Activated CD4-positive, alpha-beta T cell treated with anti-CD3 and anti-CD28 coated beads for 4 hours (primary cell): ENCODE data around the gene TNS3.

ENCODE experiments used
- DNase-seq, 2 donors: peaks; one replicate each; pipeline ENCODE4 v3.0.0-alpha.2; 2020

TNS3 gene

DNA sequence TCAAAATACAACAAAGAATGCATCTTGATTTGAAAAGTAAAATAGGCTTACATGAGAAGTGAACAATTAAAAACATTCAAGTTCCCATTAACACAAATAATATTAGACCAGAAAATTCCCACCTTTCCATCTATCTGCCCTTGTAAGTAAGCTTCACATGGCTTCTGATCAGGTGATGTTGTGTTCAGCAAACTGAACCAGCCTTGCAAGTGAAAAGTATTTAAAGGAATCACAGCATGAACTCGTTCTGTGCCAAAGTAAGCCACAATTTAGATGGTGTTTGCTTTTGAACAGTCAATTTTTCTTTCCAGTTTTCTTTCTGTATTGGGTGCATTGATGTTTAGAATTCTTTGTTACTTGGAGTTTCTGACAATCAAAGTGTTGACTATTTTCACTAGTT is 347.9 kb downstream of the TNS3 start:
- no peak for DNase-seq

DNA sequence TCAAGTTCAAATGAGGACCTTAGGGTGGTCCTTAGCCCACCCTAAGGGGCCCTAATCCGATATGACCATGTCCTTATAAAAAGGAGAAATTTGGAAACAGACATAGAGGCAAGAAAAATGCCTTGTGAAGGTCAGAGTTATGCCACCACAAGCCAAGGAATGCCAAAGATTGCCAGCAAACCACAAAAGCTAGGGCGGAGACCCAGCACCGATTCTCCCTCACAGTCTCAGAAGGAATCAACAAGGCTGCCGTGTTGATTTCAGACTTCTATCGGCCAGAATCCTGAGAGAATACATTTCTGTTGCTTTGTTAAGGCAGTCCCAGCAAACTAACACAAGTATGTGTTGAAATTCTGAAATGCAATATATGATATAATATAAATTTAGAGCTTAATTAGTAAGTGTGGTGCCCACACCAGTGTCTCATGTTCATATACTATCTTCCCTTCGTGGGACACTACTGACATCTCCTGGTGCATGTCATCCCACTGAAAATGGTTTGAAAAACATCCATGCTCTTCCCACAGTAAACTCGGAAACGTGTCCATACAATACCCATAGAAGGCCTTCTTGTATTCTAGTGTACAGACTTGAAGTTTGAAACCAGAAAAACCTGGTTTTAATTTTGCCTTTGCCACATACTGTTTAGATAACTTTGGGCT is 349.0 kb downstream of the TNS3 start:
- no peak for DNase-seq

DNA sequence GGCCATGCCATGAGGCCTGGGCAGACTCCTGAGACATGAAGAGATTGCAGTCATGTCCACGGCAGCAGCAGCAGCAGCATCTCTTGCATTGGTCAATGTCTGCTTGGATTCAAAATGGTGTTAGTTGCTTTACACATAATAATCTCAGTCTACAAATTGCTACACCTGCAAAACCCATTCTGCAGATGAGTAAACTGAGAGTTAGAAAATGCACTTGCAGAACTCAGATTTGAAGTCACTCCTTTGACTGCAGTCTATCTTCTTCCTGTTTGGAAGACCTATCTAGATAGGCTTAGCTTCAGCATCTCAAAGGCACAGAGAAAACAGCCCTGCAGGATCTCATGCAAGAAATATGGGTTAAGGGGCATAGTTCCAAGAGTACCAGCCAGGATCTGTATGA is 350.3 kb downstream of the TNS3 start:
- DNase-seq: no peak

DNA sequence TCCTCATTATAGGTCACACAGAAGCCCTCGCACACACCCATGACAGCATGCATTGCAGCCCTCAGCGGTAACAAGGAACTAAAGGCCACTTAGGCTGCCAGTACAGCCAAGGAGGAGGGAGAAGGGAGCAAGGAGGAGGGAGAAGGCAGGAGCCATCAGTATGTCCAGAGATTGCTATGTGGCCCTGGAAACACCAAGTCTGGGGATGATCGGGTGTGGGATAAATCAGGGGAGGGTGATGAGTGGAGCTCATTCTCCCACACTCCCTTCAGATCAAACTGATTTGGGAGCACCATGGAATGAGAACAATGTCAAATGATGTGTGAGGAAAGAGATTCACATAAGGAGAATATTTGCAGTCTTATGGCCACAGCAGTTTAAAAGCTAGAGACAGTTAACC is 350.9 kb downstream of the TNS3 start:
- no peak for DNase-seq

DNA sequence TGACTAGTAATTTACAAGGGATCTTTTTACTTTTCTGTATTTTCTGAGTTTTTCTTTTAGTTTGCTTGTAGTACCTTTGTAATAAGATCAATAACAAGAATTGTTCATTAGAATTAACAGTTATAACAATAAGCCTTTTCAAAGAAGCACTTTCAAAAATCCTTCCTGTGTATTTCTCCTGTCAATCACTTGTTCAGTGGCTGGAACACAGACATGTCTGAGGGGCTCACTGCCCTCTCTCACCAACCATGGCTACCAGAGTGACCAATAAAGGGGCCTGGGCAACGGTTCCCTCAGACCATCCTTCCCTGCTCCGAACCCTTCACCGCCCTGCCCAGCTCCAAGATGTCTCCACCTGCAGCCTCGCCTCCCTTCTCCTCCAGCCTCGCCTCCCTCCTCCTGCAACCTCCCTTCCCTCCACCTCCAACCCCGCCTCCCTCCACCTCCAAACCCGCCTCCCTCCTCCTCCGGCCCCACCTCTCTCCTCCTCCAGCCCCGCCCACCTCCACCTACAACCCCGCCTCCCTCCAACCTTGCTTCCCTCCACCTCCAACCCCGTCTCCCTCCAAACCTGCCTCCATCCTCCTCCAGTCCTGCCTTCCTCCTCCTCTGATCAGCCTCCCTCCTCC is 353.4 kb downstream of the TNS3 start:
- DNase-seq: no peak

DNA sequence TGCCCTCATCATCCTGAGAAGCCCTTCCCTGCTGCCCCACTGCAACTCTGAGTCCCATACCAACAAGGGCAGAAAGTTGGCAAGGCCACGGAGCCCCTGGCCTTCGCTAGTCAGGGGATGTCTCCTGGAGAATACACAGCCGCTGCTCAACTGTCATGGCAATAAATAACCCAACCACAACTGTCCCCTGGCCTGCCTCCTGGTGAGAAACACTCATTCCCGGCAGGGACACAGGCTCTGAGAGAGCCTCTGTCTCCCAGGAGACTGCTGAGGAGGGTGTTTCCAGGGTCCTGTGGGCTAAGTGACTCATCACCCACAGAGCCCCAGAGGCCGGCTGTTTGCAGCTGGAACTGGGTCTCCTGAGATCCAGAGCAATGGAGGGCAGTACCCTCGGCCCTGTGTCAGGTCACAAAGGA is 354.1 kb downstream of the TNS3 start:
- DNase-seq: no peak

DNA sequence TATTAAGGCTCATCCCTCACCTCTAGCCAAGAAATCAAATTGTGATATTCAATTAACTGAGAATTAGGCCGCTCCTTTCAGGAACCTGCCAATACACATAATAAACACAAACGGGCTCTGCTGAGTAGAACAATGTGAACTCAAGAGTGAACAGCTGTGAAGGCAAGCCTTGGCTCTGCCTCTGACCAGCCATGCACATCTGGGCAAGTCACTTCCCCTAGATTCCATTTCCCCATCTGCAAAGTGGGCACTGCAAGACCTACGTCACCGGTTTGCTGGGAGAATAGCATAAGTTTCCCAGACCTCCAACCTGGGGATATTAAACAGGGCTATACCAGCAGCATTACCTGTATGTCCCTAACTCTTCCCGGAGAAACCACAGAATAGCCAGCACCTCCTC is 355.2 kb downstream of the TNS3 start:
- no peak for DNase-seq

DNA sequence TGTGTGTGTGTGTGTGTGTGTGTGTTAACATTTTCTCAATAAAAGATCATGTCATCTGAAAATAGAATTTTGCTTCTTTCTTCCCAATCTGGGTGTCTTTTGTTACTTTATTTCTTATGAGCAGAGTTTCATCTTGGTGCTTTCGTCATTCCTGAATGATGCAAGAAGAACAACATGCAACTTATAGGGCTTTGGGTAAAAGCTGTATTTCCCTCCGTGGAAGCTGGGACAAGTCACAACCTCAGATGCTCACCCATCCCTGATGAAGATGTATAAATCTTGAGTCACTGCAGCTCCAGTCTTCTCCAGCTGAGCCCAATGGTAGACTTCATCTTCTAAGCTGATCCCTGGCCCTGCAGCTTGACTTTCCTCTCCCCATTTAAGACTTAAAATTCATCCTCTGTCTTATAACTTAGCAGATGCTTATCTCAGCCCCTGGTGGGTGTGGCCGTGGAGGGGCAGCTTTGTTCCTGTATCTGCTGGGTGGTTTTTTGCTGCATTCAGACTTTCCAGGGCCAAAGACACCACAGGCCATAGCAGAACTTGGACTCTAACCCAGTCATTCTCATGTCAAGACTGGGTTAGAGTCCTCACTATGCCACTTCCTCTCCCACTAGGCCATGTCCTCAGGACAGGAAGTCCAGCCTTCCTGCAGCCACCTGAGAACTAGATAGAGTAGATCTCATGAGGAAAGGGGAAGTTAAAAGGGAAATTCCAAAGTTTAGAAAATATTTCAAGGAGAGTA is 356.4 kb downstream of the TNS3 start:
- DNase-seq: no peak
